VCaP (cell line): ENCODE results near the gene ADRB1.

Experiments
- H3K27ac ChIP-seq: fragments of 450-650 bp; 2 replicates; pipeline ENCODE4 v1.5.1; 2017
- CTCF ChIP-seq: fragments of 450-650 bp; conservative IDR thresholded peaks from 2 replicates; pipeline ENCODE4 v1.5.1; 2017; ENCODE audit warnings: mild to moderate bottlenecking, moderate library complexity

ADRB1 gene

GRCh38 chr10:114043532-114044246 lies at the start of gene ADRB1:
ADRB1 (plus strand) TSS chr10:114043866; CDS start chr10:114044133, 267 bp downstream.
- TF ChIP-seq CTCF = no peak
- H3K27ac ChIP-seq = peak within 1 kb of the TSS; percentile 94

GRCh38 chr10:113995201-113995600 lies 48.5 kb upstream of the ADRB1 start:
- H3K27ac ChIP-seq = no peak overlapping the region
- no peak for TF ChIP-seq CTCF

- no peak for TF ChIP-seq CTCF
- peak overlapping the region; percentile 22; the same call in 1 of the 2 replicates for H3K27ac ChIP-seq
Observed at GRCh38 chr10:113997428-113997827, 46.2 kb upstream of the ADRB1 start.

- no peak for TF ChIP-seq CTCF
- no peak overlapping the region for H3K27ac ChIP-seq
Observed at GRCh38 chr10:113999531-113999930, 44.1 kb upstream of the ADRB1 start.

GRCh38 chr10:114000457-114001010 lies 43.1 kb upstream of the ADRB1 start:
- no peak overlapping the region for H3K27ac ChIP-seq
- no peak for TF ChIP-seq CTCF

- TF ChIP-seq CTCF = no peak
- no peak overlapping the region for H3K27ac ChIP-seq
Observed at GRCh38 chr10:114002422-114002821, 41.2 kb upstream of the ADRB1 start.

- TF ChIP-seq CTCF = no peak
- H3K27ac ChIP-seq = no peak overlapping the region
Observed at GRCh38 chr10:114003161-114003941, 40.3 kb upstream of the ADRB1 start.
